Ishikawa (cell line): Measurements from ENCODE around the gene IL11RA.

Experiments used
- CEBPB ChIP-seq: IDR thresholded peaks from 2 replicates; pipeline ENCODE4 v1.6.1; 2012
- CREB1 ChIP-seq: IDR thresholded peaks from 2 replicates; pipeline ENCODE4 v1.6.1; 2012; ENCODE audit warnings: low read depth
- EGR1 ChIP-seq: IDR thresholded peaks from 2 replicates; pipeline ENCODE4 v1.6.1; 2012
- EP300 ChIP-seq: IDR thresholded peaks from 2 replicates; pipeline ENCODE4 v1.6.1; 2012; ENCODE audit warnings: borderline replicate concordance
- FOXM1 ChIP-seq: IDR thresholded peaks from 2 replicates; pipeline ENCODE4 v1.6.1; 2012; ENCODE audit warnings: low read depth, borderline replicate concordance
- MAX ChIP-seq: IDR thresholded peaks from 2 replicates; pipeline ENCODE4 v1.6.1; 2012
- NFIC ChIP-seq: IDR thresholded peaks from 2 replicates; pipeline ENCODE4 v1.6.1; 2012
- RAD21 ChIP-seq: IDR thresholded peaks from 2 replicates; pipeline ENCODE4 v1.6.1; 2012; ENCODE audit warnings: low read depth
- REST ChIP-seq: IDR thresholded peaks from 2 replicates; pipeline ENCODE4 v1.6.1; 2012; ENCODE audit warnings: low read depth, mild to moderate bottlenecking
- TAF1 ChIP-seq: IDR thresholded peaks from 2 replicates; pipeline ENCODE4 v1.6.1; 2012; ENCODE audit warnings: low read depth, mild to moderate bottlenecking
- TCF12 ChIP-seq: IDR thresholded peaks from 2 replicates; pipeline ENCODE4 v1.6.1; 2012; ENCODE audit warnings: low read depth
- TEAD4 ChIP-seq: IDR thresholded peaks from 2 replicates; pipeline ENCODE4 v1.6.1; 2012
- USF1 ChIP-seq: IDR thresholded peaks from 2 replicates; pipeline ENCODE4 v1.6.1; 2012
- YY1 ChIP-seq: IDR thresholded peaks from 2 replicates; pipeline ENCODE4 v1.6.1; 2012; ENCODE audit warnings: low read depth
- ZBTB7A ChIP-seq: IDR thresholded peaks from 2 replicates; pipeline ENCODE4 v1.6.1; 2012; ENCODE audit warnings: low read depth

IL11RA gene

GRCh38 chr9:34611251-34611810 is 40.7 kb upstream of the IL11RA start:
- TF ChIP-seq RAD21 (no peak), ZBTB7A (no peak), TAF1 (no peak), FOXM1 (no peak), YY1 (no peak), NFIC (no peak), MAX (no peak), EP300 (no peak), TCF12 (no peak), EGR1 (no peak), CEBPB (no peak), USF1 (no peak), CREB1 (no peak), REST (no peak), TEAD4 (no peak)

- peak; percentile 92 for TF ChIP-seq TAF1
- no peak for TF ChIP-seq CEBPB
- TF ChIP-seq TEAD4 = peak; percentile 4; the same call in 1 of the 2 replicates
- TF ChIP-seq RAD21 = no peak
- no peak for TF ChIP-seq EGR1
- TF ChIP-seq MAX = peak; percentile 37; the same call in 1 of the 2 replicates
- peak; percentile 89 for TF ChIP-seq YY1
- TF ChIP-seq FOXM1 = no peak
- peak; percentile 55; the same call in 1 of the 2 replicates for TF ChIP-seq ZBTB7A
- TF ChIP-seq CREB1 = no peak
- 0 out of 2 replicates have a peak, but pooled peaks have one; percentile 3 for TF ChIP-seq USF1
- no peak for TF ChIP-seq REST
- no peak for TF ChIP-seq EP300
- peak; percentile 44; the same call in 1 of the 2 replicates for TF ChIP-seq TCF12
- no peak for TF ChIP-seq NFIC
Observed at GRCh38 chr9:34611811-34612787, 39.9 kb upstream of the IL11RA start, which contains the start of gene RPP25L. Gene RPP25L (minus strand): TSS chr9:34612097. CDS start chr9:34611296, 801 bp downstream.

- TF ChIP-seq YY1 (no peak), FOXM1 (no peak), RAD21 (peak; percentile 64), ZBTB7A (peak; percentile 31; the same call in 1 of the 2 replicates), MAX (no peak)
Observed at GRCh38 chr9:34612788-34613390, 39.1 kb upstream of the IL11RA start.

GRCh38 chr9:34615132-34615531 is 36.9 kb upstream of the IL11RA start:
- no peak for TF ChIP-seq EGR1
- TF ChIP-seq USF1 = no peak
- no peak for TF ChIP-seq RAD21
- TF ChIP-seq ZBTB7A = no peak
- TF ChIP-seq NFIC = no peak
- TF ChIP-seq REST = no peak
- no peak for TF ChIP-seq YY1
- TF ChIP-seq TCF12 = no peak
- no peak for TF ChIP-seq TEAD4
